LNCaP clone FGC (cell line): Measurements from ENCODE around the gene TGOLN2.
"Not testable (repeated sequence)": the region's sequence is repeated elsewhere in the genome, so short reads cannot be mapped to it uniquely, and the experiment has no call there.

Experiments used
- DNase-seq: peaks from one replicate; pipeline ENCODE4 v3.0.0-alpha.2; 2011; ENCODE audit warnings: low read depth
- H3K4me3 ChIP-seq: 2 replicates; pipeline ENCODE4 v1.5.1; 2011; ENCODE audit warnings: mild to moderate bottlenecking, low read depth, low read length, control low read depth
- CTCF ChIP-seq: IDR thresholded peaks from 2 replicates; pipeline ENCODE4 v1.5.1; 2012; ENCODE audit warnings: mild to moderate bottlenecking; ENCODE audit not compliant: control insufficient read depth, insufficient read depth; ENCODE audit errors: extremely low read depth

The TGOLN2 gene

GRCh38 chr2:85327822-85328617 lies at the start of gene TGOLN2:
TSS of gene TGOLN2 (minus strand) at chr2:85327989. CDS start at chr2:85327962, 27 bp downstream.
- TF ChIP-seq CTCF = 0 out of 2 replicates have a peak, but pooled peaks have one; percentile 8
- peak; percentile 43 for DNase-seq

GRCh38 chr2:85377083-85377482 lies 49.3 kb upstream of the TGOLN2 start:
- no peak for DNase-seq
- TF ChIP-seq CTCF = no peak
- no peak overlapping the region for H3K4me3 ChIP-seq

More at GRCh38 chr2:85327822-85328617, at the start of gene TGOLN2:
- H3K4me3 ChIP-seq = peak within 1 kb of the TSS; percentile 81

DNA sequence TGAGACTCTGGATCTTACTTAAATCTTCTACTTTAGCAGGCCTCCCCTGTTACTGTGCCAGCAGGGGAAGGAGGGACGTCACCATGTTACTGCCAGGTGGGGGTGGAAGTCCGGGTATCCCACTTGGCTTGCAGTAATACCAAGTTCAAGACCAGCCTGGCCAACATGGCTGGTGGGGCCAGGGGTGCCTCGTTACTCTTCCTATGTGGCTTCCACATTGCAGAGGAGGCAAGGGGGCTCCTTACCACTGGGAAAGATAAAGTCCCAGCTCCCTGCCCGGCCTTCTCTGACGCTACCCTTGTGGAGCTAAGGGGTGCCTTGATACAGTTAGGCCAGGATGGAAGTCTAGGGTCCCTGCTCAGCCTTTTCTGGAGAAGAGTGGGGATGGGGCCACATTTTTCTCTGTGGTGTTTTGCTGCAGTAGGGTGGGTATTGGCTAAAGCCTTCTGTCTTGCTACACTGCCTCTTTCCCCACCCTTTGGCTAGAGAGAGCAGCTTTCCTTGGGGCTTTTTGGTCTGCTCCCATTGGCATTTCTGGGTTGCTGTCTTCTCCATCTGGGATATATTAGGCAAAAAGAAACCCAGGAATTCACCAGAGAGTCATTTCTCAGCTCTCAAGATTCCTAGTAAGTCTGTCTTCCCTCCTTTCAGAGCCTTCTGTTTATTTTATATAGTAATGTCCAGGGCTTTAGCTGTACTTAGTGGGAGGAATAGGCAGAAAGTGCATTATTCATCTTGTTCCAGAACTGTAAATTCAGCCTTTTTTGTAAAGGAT lies 48.7 kb upstream of the TGOLN2 start:
- H3K4me3 ChIP-seq = no peak overlapping the region
- no peak for DNase-seq
- no peak for TF ChIP-seq CTCF

DNA sequence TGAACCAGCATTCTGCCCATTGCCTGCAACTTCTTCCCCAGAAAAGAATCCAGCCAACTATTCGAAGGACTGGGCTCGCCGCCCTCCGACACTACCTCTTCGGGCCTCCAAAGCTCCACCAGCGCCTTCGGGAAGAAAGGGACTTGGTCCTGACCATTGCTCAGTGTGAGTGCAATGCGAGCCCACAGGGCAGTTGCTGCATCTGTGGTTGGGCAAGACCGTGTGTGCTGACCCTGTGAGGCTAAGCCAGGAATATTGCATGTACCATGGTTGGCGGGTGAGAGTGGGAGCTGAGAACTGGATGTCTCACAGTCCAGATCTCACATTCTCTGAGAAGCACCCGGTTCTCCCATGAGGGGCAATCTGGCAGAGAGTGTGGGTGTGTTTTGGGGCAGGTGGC lies 43.3 kb upstream of the TGOLN2 start:
- no peak for TF ChIP-seq CTCF
- DNase-seq = no peak
- no peak overlapping the region for H3K4me3 ChIP-seq

GRCh38 chr2:85369500-85369899 lies 41.7 kb upstream of the TGOLN2 start:
- TF ChIP-seq CTCF = no peak
- DNase-seq = peak; percentile 88
- no peak overlapping the region for H3K4me3 ChIP-seq

DNA sequence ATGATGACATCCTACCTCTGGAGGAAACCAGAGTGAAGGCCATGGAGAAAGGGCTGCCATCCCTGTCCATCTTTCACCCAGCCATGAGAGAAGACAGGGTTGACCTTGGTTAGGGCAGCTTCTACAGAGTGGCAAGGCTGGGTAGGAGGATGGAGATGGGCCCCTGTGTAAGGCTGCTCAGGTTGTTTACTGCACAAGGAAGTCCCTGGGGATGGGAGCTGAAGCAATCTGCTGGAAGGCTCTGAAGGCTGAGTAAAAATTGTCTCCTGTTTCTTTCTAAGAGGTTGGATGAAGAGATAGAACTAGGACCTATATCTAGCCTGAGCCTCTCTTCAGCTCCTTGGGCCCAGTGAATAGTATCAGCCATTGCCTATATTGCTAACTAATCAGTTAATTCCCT lies 41.1 kb upstream of the TGOLN2 start:
- TF ChIP-seq CTCF = no peak
- H3K4me3 ChIP-seq = no peak overlapping the region
- DNase-seq = no peak

- no peak overlapping the region for H3K4me3 ChIP-seq
- DNase-seq = no peak
- no peak for TF ChIP-seq CTCF
These were observed 39.4 kb upstream of the TGOLN2 start for GRCh38 chr2:85367180-85367579.

DNA sequence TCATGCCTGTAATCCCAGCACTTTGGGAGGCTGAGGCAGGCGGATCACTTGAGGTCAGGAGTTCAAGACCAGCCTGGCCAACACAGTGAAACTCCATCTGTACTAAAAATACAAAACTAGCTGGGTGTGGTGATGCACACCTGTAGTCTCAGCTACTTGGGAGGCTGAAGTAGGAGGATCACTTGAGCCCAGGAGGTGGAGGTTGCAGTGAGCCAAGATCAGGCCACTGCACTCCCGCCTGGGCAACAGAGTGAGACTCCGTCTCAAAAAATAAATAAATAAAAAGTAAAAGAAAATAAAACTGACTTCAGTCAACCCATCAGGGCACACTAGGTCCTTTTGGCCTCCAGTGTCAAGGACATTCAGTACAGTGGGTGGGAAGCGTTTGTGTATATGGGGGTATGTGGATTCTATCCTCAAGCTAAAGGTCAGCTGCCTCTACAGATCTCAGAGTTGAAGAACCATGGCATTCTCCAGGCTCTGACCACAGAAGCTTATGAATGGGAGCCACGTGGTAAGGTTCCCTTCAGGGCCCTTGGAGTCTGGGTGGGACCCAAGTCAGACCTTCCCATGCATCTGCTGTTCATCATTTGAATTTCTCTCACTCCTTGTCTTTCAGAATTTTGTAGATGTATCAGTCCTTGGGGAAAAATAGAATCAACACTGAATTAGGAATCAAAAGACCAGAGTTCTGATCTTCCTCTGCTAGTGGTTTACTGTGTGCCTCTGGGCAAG lies 35.0 kb upstream of the TGOLN2 start:
- not testable (repeated sequence) for H3K4me3 ChIP-seq

More for the DNA sequence above, 35.0 kb upstream of the TGOLN2 start:
- DNase-seq = not testable (repeated sequence)
